ENCODE data around the gene RINL. TPM values are rescaled to one million over a fixed set of nuclear protein-coding genes. Genes with fewer than 3 reads are reported as not detected.

RINL gene
- total and polyA plus RNA-seq, 2 of the 8 experiments (the other 6 are each of a cell fraction or from before 2014, with no cell fraction given), result 11.1 to 11.9 TPM

DNA sequence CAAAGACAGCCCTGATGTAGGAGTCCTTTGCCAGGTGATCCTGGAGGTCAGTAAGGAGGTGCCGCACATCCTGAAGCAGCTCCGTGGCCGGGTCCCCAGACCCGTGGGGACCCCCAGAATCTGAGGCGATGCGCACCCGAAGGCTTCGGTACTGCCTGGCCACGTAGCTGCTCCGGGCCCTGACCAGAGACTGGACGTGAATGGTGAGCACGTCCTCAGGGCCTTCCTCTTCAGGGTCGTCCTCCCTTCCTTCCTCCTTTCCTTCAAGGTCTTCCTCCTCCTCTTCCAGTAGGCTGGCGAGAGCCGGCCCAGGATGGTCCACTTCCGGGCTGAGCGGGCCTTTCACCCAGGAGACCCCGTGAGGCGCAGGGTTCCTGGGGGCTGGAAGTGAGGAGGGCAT, 7.5 kb downstream of the RINL start:
- no peak overlapping the region for H3K23ac ChIP-seq (ENCODE audit: insufficient read length)

More for the DNA sequence above, 7.5 kb downstream of the RINL start:
- H3K9me3 ChIP-seq (ENCODE audit: insufficient read depth in 2 of 2, low read depth in 1 of 2, low read length in 1 of 2), result no peaks in the 10 kb centered on the region
- no peak overlapping the region for H2BK120ac ChIP-seq (replicated peaks; ENCODE audit: low read depth, low read length)
- H3K18ac ChIP-seq (ENCODE audit: extremely low read depth, low read length), result 0 out of 2 replicates have a peak overlapping the region, but pooled peaks have one; percentile 22
- POLR2A ChIA-PET (ENCODE audit: partially characterized antibody), result interaction anchor here (0.6 to 3.4 kb wide), 10 partner anchors 10 to 462 kb away, joined by 3 to 33 read pairs (median 4); partner anchors contain the start of genes FBXO17, HNRNPL, NFKBIB and SIRT2
- no peak overlapping the region for H2BK20ac ChIP-seq (ENCODE audit: low read length)
- FAIRE-seq, result no peak
- peak overlapping the region in 2 of 4 experiments; percentile 50 to 63; a peak in 3 of 8 replicates for H3K4me3 ChIP-seq (ENCODE audit: extremely low read depth in 1 of 4, insufficient read depth in 2 of 4, low read depth in 3 of 4, low read length in 4 of 4)
- no peak overlapping the region for H3K9ac ChIP-seq (replicated peaks in 1 of 4; ENCODE audit: extremely low read depth in 1 of 4, low read depth in 3 of 4, low read length in 3 of 4)
- peaks cover 0 to 7% (median 4%) of the 10 kb centered on the region in 4 experiments; a peak in 5 of 7 replicates for H3K4me1 ChIP-seq (replicated peaks in 1 of 4; ENCODE audit: control insufficient read depth in 3 of 4, insufficient read depth in 4 of 4, low read length in 3 of 4)
- peak overlapping the region; percentile 74 to 79; a peak in 3 of 4 replicates for H3K4me2 ChIP-seq (ENCODE audit: insufficient read depth in 1 of 2, low read depth in 2 of 2, low read length in 2 of 2)
- H3K36me3 ChIP-seq (ENCODE audit: control insufficient read depth in 2 of 4, insufficient read depth in 4 of 4, low read length in 3 of 4), result no peaks in the 10 kb centered on the region
- H2BK5ac ChIP-seq (ENCODE audit: low read depth, low read length), result no peak overlapping the region
- H3K27me3 ChIP-seq (replicated peaks in 1 of 4; ENCODE audit: control insufficient read depth in 3 of 4, extremely low read depth in 1 of 4, insufficient read depth in 3 of 4, low read length in 3 of 4), result peaks cover 0 to 11% (median 5%) of the 10 kb centered on the region in 4 experiments; a peak in 5 of 7 replicates
- no peak overlapping the region for H2AK5ac ChIP-seq (ENCODE audit: low read depth, low read length)
- no peak overlapping the region for H3K27ac ChIP-seq (ENCODE audit: low read depth, low read length)
- no peaks in the 10 kb centered on the region for H4K20me1 ChIP-seq (replicated peaks in 1 of 2; ENCODE audit: control insufficient read depth in 1 of 2, insufficient read depth in 2 of 2, low read length in 2 of 2)
- DNase-seq (ENCODE audit: low read depth in 1 of 2, low spot score in 2 of 2), result no peak
- H4K91ac ChIP-seq (replicated peaks; ENCODE audit: insufficient read length, low read length), result peak overlapping the region; percentile 45
- CTCF ChIA-PET (ENCODE audit: partially characterized antibody), result interaction anchor here (0.5 to 3.3 kb wide), 7 partner anchors 7 to 152 kb away, joined by 3 to 32 read pairs (median 4); partner anchors contain the start of gene NFKBIB
- H3K14ac ChIP-seq (ENCODE audit: insufficient read length), result no peak overlapping the region
- no peaks in the 10 kb centered on the region for H3K79me1 ChIP-seq (ENCODE audit: low read depth, low read length)
- H2BK15ac ChIP-seq (ENCODE audit: low read length), result no peak overlapping the region
- no peak overlapping the region for H4K8ac ChIP-seq (ENCODE audit: extremely low read depth, insufficient read depth, low read length)
- TF ChIP-seq ASH2L (IDR thresholded peaks at IDR 0.05; ENCODE audit: low read length) (no peak), RFX5 (IDR thresholded peaks at IDR 0.05; ENCODE audit: borderline replicate concordance, low read depth, low read length) (no peak), SP2 (IDR thresholded peaks at IDR 0.05; ENCODE audit: low read length) (no peak), E2F6 (IDR thresholded peaks at IDR 0.05) (no peak)
- H4K5ac ChIP-seq (ENCODE audit: insufficient read length, low read depth, low read length), result no peak overlapping the region
- H3K23me2 ChIP-seq (ENCODE audit: low read depth, low read length), result peaks cover 7% of the 10 kb centered on the region; the same call in 1 of the 2 replicates
- H2BK12ac ChIP-seq (ENCODE audit: low read depth, low read length), result no peak overlapping the region
- H3K56ac ChIP-seq (replicated peaks; ENCODE audit: insufficient read length, low read depth, low read length), result no peak overlapping the region
- H3K4ac ChIP-seq (replicated peaks; ENCODE audit: insufficient read length, low read depth, low read length), result no peak overlapping the region
- H3K79me2 ChIP-seq (ENCODE audit: control insufficient read depth in 1 of 2, insufficient read depth in 2 of 2, low read length in 2 of 2), result no peaks in the 10 kb centered on the region
- 93% methylated on average over 3 of the region's 19 CpGs; no CpG with 5 or more reads in 1 of the 2 experiments for WGBS, 2 experiments (ENCODE audit: extremely low coverage in 1 of 2, insufficient coverage in 1 of 2, insufficient read length in 1 of 2, insufficient replicate concordance in 2 of 2, low coverage in 1 of 2, low lambda C conversion rate in 2 of 2, missing lambda C conversion rate in 1 of 2)
- H2AFZ ChIP-seq (ENCODE audit: low read length), result no peak overlapping the region

All from H1 (cell line).